ENCODE data around the gene ZIC5.

DNA sequence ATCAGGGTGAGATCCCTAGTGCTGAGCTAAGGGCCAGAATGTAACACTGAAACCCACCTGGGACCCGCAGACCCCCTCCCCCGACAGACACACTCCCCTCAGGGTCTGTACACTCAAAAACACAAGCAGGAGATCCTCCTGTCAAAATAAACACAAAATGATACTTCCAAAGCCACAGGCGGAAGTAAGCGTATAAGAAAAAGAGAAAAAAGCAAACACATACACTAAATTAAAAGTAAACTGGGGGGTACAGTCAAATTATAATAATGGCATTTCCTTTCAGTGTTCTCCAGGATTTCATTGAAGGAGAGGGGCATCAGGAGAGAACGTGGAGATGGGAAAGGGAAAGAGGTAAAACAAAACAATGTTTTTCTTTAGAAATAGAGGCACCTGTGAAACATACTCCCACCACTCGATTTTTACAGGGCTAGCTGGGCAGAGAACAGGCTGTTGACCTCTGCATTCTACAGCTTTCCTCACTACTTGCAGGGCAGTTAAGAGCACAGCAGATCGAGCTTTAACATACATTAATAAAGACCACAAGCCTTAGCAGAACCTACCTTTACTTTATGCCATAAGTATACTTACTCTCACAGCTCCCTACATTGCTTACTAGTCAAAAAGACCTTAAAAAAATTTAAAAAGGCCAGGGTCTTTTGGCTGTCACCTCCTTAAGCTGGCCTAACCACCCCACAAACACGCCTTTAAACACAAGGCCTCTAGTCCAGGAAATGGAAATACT lies 5.3 kb downstream of the ZIC5 start:
- TF ChIP-seq POLR2A (IDR thresholded peaks at IDR 0.05) (no peak), CTCF (IDR thresholded peaks at IDR 0.05) (no peak)

Data from body of pancreas (tissue), 4 donors.